ENCODE measurements around the gene FIBCD1.

GRCh38 chr9:130933114-130934046 is 5.7 kb downstream of the FIBCD1 start:
- TF ChIP-seq CTCF (IDR thresholded peaks at IDR 0.05; ENCODE audit: insufficient read depth, low read length) (no peak), POLR2AphosphoS5 (IDR thresholded peaks at IDR 0.05; ENCODE audit: low read depth) (no peak)
- TF ChIP-seq, protein P1, sequence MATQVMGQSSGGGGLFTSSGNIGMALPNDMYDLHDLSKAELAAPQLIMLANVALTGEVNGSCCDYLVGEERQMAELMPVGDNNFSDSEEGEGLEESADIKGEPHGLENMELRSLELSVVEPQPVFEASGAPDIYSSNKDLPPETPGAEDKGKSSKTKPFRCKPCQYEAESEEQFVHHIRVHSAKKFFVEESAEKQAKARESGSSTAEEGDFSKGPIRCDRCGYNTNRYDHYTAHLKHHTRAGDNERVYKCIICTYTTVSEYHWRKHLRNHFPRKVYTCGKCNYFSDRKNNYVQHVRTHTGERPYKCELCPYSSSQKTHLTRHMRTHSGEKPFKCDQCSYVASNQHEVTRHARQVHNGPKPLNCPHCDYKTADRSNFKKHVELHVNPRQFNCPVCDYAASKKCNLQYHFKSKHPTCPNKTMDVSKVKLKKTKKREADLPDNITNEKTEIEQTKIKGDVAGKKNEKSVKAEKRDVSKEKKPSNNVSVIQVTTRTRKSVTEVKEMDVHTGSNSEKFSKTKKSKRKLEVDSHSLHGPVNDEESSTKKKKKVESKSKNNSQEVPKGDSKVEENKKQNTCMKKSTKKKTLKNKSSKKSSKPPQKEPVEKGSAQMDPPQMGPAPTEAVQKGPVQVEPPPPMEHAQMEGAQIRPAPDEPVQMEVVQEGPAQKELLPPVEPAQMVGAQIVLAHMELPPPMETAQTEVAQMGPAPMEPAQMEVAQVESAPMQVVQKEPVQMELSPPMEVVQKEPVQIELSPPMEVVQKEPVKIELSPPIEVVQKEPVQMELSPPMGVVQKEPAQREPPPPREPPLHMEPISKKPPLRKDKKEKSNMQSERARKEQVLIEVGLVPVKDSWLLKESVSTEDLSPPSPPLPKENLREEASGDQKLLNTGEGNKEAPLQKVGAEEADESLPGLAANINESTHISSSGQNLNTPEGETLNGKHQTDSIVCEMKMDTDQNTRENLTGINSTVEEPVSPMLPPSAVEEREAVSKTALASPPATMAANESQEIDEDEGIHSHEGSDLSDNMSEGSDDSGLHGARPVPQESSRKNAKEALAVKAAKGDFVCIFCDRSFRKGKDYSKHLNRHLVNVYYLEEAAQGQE (IDR thresholded peaks at IDR 0.05; ENCODE audit: insufficient replicate concordance, low read depth) = no peak
